ENCODE measurements around the gene ADK. TPM values are rescaled to one million over a fixed set of nuclear protein-coding genes. Genes with fewer than 3 reads are reported as not detected.
"Not testable (repeated sequence)": the region's sequence is repeated elsewhere in the genome, so short reads cannot be mapped to it uniquely, and the experiment has no call there.

ADK gene
- total RNA-seq, 2 experiments from 2014 or later = 52.8 to 54.4 TPM

GRCh38 chr10:74189999-74190421, 39.0 kb downstream of the ADK start:
- Mint-ChIP-seq H3K36me3 (peaks cover 2% of the 10 kb centered on the region), H3K27me3 (no peaks in the 10 kb centered on the region), H3K4me1 (ENCODE audit: low read depth) (peaks cover 54% of the 10 kb centered on the region), H3K4me3 (peak overlapping the region; percentile 17), H3K9me3 (no peaks in the 10 kb centered on the region), H3K27ac (peak overlapping the region; percentile 85)
- intact Hi-C loops (cut with micrococcal nuclease) = loop anchor here (2.0 kb wide), 1 partner anchor 13 kb away; no protein-coding TSS in a partner anchor
- POLR2A ChIA-PET = interaction anchor here (1.1 to 1.2 kb wide), 2 partner anchors 12 to 14 kb away, joined by 3 to 4 read pairs; no protein-coding TSS in a partner anchor
- CTCF ChIA-PET = interaction anchor here (1.2 kb wide), 1 partner anchor 310 kb away, joined by 3 read pairs; no protein-coding TSS in a partner anchor
- DNase-seq = peak; percentile 27

- ChIA-PET CTCF (interaction anchor here (1.2 kb wide), 1 partner anchor 311 kb away, joined by 3 read pairs; no protein-coding TSS in a partner anchor), POLR2A (interaction anchor here (1.1 kb wide), 1 partner anchor 14 kb away, joined by 3 read pairs; no protein-coding TSS in a partner anchor)
- intact Hi-C loops (cut with micrococcal nuclease) = loop anchor here (2.0 kb wide), 1 partner anchor 14 kb away; no protein-coding TSS in a partner anchor
- H3K9me3 Mint-ChIP-seq = no peaks in the 10 kb centered on the region
- H3K4me1 Mint-ChIP-seq (ENCODE audit: low read depth) = peaks cover 53% of the 10 kb centered on the region
- peak overlapping the region; percentile 17 for H3K4me3 Mint-ChIP-seq
- H3K27me3 Mint-ChIP-seq = no peaks in the 10 kb centered on the region
- no peak for DNase-seq
- no peaks in the 10 kb centered on the region for H3K36me3 Mint-ChIP-seq
- H3K27ac Mint-ChIP-seq = peak overlapping the region; percentile 85
Measured at GRCh38 chr10:74190494-74190893, 39.5 kb downstream of the ADK start.

DNA sequence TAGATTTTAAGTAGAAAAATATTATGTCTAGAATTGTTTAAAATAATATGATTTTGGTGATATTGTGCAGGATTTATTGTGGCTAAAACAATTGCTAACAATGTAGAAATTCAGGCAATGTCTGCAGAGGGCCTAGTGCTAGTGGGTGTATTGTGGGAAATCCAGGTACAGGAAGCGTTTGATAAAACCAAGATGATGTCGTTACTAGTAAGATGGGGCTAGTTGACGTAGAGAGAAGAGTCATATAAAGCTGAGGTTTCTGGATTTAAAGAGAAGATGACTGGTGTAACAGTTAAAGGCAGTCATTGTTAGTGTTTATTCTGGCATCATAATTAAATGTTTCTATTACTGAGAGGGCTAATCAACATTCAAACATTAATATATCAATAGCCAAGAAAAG, 43.5 kb downstream of the ADK start:
- POLR2A ChIA-PET = no interaction called here
- DNase-seq = no peak
- Mint-ChIP-seq H3K9me3 (no peaks in the 10 kb centered on the region), H3K4me1 (ENCODE audit: low read depth) (peaks cover 35% of the 10 kb centered on the region), H3K27me3 (no peaks in the 10 kb centered on the region), H3K4me3 (no peak overlapping the region), H3K36me3 (no peaks in the 10 kb centered on the region), H3K27ac (peak overlapping the region; percentile 18)
- CTCF ChIA-PET = no interaction called here
- intact Hi-C loops (cut with micrococcal nuclease) = loop anchor here (1.0 kb wide), 1 partner anchor 43 kb away; the partner anchor contains the start of gene ADK

DNA sequence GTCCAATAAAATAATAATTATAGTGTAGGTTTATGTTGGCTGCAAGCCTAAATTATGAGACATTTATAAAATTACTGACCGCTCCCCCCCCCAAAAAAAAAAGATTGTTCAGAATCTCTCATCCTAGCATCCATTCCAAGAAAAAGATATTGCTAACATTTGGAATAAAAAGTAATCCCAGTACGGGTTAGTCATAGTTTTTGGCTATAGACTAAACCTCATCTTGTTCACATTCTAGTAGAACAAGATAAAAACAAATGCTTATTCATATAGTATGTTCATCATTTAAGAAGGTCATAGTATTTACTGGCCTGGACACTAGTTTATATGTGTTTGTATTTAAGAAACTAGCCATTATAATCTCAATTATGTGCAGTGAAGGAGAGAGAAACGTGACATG, 44.0 kb downstream of the ADK start:
- no peak for DNase-seq
- no peaks in the 10 kb centered on the region for H3K9me3 Mint-ChIP-seq
- ChIA-PET CTCF (no interaction called here), POLR2A (no interaction called here)
- H3K4me3 Mint-ChIP-seq = no peak overlapping the region
- H3K27me3 Mint-ChIP-seq = no peaks in the 10 kb centered on the region
- H3K36me3 Mint-ChIP-seq = no peaks in the 10 kb centered on the region
- intact Hi-C loops (cut with micrococcal nuclease) = loop anchor here (1.0 kb wide), 1 partner anchor 44 kb away; the partner anchor contains the start of gene ADK
- peaks cover 31% of the 10 kb centered on the region for H3K4me1 Mint-ChIP-seq (ENCODE audit: low read depth)
- H3K27ac Mint-ChIP-seq = peak overlapping the region; percentile 14

DNA sequence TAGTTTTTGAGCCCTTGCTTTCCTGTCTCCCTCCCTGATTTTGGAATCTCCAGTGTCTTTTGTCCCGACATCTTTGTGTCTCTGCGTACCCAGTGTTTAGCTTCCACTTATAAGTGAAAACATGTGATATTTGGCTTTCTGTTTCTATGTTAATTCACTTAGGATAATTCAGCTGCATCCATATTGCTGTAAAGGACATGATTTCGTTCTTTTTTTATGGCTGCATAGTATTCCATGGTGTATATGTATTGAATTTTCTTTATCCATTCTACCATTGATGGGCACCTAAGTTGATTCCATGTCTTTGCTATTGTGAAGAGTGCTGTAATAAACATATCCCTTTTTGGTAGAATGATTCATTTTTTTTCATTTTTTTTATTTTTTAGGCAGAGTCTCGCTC, 48.3 kb downstream of the ADK start:
- intact Hi-C loops (cut with micrococcal nuclease) = no loop called here
- Mint-ChIP-seq H3K4me1 (ENCODE audit: low read depth) (peaks cover 8% of the 10 kb centered on the region), H3K9me3 (no peaks in the 10 kb centered on the region), H3K27me3 (no peaks in the 10 kb centered on the region), H3K4me3 (no peak overlapping the region), H3K27ac (no peak overlapping the region), H3K36me3 (peaks cover 10% of the 10 kb centered on the region)
- no peak for DNase-seq
- POLR2A ChIA-PET = no interaction called here
- CTCF ChIA-PET = no interaction called here

GRCh38 chr10:74202356-74202755, 51.3 kb downstream of the ADK start:
- H3K4me3 Mint-ChIP-seq = no peak overlapping the region

GRCh38 chr10:74206746-74207145, 55.7 kb downstream of the ADK start:
- CTCF ChIA-PET = no interaction called here
- H3K36me3 Mint-ChIP-seq = peaks cover 7% of the 10 kb centered on the region

More at GRCh38 chr10:74202356-74202755, 51.3 kb downstream of the ADK start:
- no peak overlapping the region for H3K27ac Mint-ChIP-seq
- intact Hi-C loops (cut with micrococcal nuclease) = no loop called here
- peaks cover 15% of the 10 kb centered on the region for H3K36me3 Mint-ChIP-seq
- peaks cover 3% of the 10 kb centered on the region for H3K4me1 Mint-ChIP-seq (ENCODE audit: low read depth)
- ChIA-PET CTCF (interaction anchor here (1.1 to 2.7 kb wide), 2 partner anchors 11 to 13 kb away, joined by 3 to 13 read pairs; no protein-coding TSS in a partner anchor), POLR2A (no interaction called here)
- H3K27me3 Mint-ChIP-seq = no peaks in the 10 kb centered on the region
- DNase-seq = no peak
- no peaks in the 10 kb centered on the region for H3K9me3 Mint-ChIP-seq

DNA sequence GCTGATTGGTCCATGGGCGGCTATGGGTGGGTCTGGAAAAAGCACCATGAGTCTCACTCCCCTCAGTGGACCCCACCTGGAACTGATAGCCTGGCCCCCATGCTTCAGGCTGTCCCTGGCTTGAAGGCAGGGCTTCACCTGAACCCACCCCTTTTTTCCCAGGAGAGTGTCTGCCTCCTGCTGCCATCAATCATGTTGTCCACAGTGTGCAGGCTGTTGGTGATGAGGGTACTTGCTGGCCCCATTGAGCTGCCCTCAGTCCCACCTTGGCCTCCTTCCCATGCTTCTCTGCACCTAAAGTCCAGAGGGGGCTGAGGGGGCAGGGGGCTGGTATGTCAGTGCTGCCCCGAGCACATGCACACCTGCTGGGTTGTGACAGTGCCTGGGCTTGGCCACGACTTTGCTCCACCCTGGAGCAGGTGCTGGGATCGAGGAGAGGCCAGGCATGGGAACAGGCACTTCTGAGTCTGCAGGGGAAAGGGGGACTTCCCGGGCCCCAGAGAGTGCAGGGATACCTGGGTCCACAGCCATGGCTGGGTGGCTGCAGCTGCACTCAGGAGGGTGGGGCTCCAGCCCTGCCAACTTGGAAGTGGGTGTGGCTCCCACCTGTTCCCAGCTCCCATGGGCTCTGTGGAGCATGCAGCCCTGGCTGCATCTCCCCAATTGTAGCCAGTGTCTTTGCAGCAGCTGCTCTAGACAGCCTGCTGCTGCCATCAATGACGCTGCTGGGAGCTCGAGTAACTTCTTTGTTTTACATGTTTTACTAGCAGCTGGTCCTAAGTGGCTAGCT, 56.9 kb downstream of the ADK start:
- no peak overlapping the region for H3K27ac Mint-ChIP-seq
- intact Hi-C loops (cut with micrococcal nuclease) = no loop called here
- H3K4me1 Mint-ChIP-seq (ENCODE audit: low read depth) = peaks cover 7% of the 10 kb centered on the region
- no peak overlapping the region for H3K4me3 Mint-ChIP-seq
- H3K27me3 Mint-ChIP-seq = no peaks in the 10 kb centered on the region
- DNase-seq = no peak
- peaks cover 6% of the 10 kb centered on the region for H3K36me3 Mint-ChIP-seq
- ChIA-PET CTCF (no interaction called here), POLR2A (interaction anchor here (0.7 kb wide), 1 partner anchor 46 kb away, joined by 3 read pairs; no protein-coding TSS in a partner anchor)
- no peaks in the 10 kb centered on the region for H3K9me3 Mint-ChIP-seq

More at GRCh38 chr10:74206746-74207145, 55.7 kb downstream of the ADK start:
- no peak overlapping the region for H3K27ac Mint-ChIP-seq
- intact Hi-C loops (cut with micrococcal nuclease) = no loop called here
- H3K4me3 Mint-ChIP-seq = no peak overlapping the region
- H3K27me3 Mint-ChIP-seq = no peaks in the 10 kb centered on the region
- POLR2A ChIA-PET = no interaction called here
- H3K4me1 Mint-ChIP-seq (ENCODE audit: low read depth) = peaks cover 3% of the 10 kb centered on the region
- no peaks in the 10 kb centered on the region for H3K9me3 Mint-ChIP-seq
- DNase-seq = no peak

DNA sequence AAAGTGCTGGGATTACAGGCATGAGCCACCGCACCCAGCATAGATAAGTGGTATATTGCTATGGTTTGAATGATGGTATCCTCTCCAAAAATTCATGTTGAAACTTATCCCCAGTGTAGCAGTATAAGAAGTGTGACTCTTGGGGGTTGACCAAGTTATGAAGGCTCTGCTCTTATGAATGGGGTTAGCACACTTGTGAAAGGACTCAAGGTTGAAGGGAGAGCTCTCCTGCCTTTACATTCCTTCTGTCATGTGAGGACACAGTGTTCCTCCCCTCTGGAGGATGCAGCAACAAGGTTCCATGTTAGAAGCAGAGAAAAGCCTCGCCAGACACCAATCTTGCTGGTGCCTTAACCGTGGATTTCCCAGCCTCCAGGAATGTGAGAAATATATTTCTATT, 58.0 kb downstream of the ADK start:
- peaks cover 4% of the 10 kb centered on the region for H3K36me3 Mint-ChIP-seq
- no peak overlapping the region for H3K4me3 Mint-ChIP-seq
- H3K9me3 Mint-ChIP-seq = no peaks in the 10 kb centered on the region
- no peak overlapping the region for H3K27ac Mint-ChIP-seq
- no peak for DNase-seq
- ChIA-PET CTCF (interaction anchor here (0.6 kb wide), 1 partner anchor 26 kb away, joined by 3 read pairs; no protein-coding TSS in a partner anchor), POLR2A (no interaction called here)
- intact Hi-C loops (cut with micrococcal nuclease) = no loop called here
- H3K4me1 Mint-ChIP-seq (ENCODE audit: low read depth) = peaks cover 11% of the 10 kb centered on the region
- no peaks in the 10 kb centered on the region for H3K27me3 Mint-ChIP-seq

GRCh38 chr10:74213019-74213418, 62.0 kb downstream of the ADK start:
- intact Hi-C loops (cut with micrococcal nuclease) = loop anchor here (1.0 kb wide), 1 partner anchor 62 kb away; the partner anchor contains the start of gene ADK
- H3K27me3 Mint-ChIP-seq = no peaks in the 10 kb centered on the region
- DNase-seq = no peak
- H3K27ac Mint-ChIP-seq = no peak overlapping the region
- peaks cover 14% of the 10 kb centered on the region for H3K4me1 Mint-ChIP-seq (ENCODE audit: low read depth)
- H3K36me3 Mint-ChIP-seq = peaks cover 3% of the 10 kb centered on the region
- CTCF ChIA-PET = interaction anchor here (0.9 to 2.8 kb wide), 15 partner anchors 10 to 1023 kb away, joined by 3 to 13 read pairs (median 5); partner anchors contain the start of genes ADK, AP3M1 and COMTD1
- no peaks in the 10 kb centered on the region for H3K9me3 Mint-ChIP-seq
- H3K4me3 Mint-ChIP-seq = no peak overlapping the region
- POLR2A ChIA-PET = no interaction called here

DNA sequence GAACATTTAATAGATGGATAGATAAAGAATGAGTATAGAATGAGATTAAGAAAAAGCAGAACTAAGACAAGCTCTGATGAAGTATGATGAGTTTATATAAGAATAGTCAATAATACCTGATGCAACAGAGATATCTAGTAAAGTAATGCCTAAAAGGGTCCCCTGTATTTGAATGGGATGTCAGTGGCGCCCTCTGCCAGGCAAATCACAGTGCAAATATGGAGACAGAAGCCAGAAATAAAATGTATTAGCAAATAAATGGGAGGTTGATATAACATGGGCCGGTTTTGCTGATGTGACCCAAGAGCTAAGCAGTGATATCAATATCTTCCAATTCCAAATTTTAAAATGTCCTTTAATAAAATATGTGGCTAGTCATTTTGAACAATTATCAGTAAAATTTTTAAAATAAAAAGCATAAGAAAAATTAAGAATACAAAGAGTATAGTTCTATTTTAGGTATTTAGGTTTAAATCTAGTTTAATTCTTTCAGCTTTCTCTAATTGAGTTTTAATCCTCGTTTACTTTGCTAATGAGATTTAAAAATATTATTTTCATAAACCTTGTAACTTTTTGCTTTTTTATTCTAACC, 62.6 kb downstream of the ADK start:
- H3K27me3 Mint-ChIP-seq = no peaks in the 10 kb centered on the region
- intact Hi-C loops (cut with micrococcal nuclease) = loop anchor here (1.0 kb wide), 1 partner anchor 62 kb away; the partner anchor contains the start of gene ADK
- CTCF ChIA-PET = interaction anchor here (0.7 to 2.8 kb wide), 19 partner anchors 10 to 1022 kb away, joined by 3 to 13 read pairs (median 5); partner anchors contain the start of genes ADK, AP3M1 and COMTD1

GRCh38 chr10:74217110-74217509, 66.1 kb downstream of the ADK start:
- POLR2A ChIA-PET; H3K27me3 Mint-ChIP-seq; H3K27ac Mint-ChIP-seq; H3K4me3 Mint-ChIP-seq; H3K9me3 Mint-ChIP-seq; intact Hi-C loops (cut with micrococcal nuclease); CTCF ChIA-PET; H3K36me3 Mint-ChIP-seq; DNase-seq: not testable (repeated sequence)
- H3K4me1 Mint-ChIP-seq (ENCODE audit: low read depth) = peaks cover 14% of the 10 kb centered on the region

More for the DNA sequence above, 62.6 kb downstream of the ADK start:
- Mint-ChIP-seq H3K4me3 (no peak overlapping the region), H3K27ac (no peak overlapping the region), H3K9me3 (no peaks in the 10 kb centered on the region), H3K4me1 (ENCODE audit: low read depth) (peaks cover 14% of the 10 kb centered on the region), H3K36me3 (peaks cover 3% of the 10 kb centered on the region)
- POLR2A ChIA-PET = no interaction called here
- DNase-seq = peak; percentile 61
